NCI-H146 (cell line): ENCODE measurements around the gene APOD.

Source experiments
- DNase-seq: peaks from one replicate; lab custom pipeline; 2025; lab: John Stamatoyannopoulos, UW

The APOD gene

DNA sequence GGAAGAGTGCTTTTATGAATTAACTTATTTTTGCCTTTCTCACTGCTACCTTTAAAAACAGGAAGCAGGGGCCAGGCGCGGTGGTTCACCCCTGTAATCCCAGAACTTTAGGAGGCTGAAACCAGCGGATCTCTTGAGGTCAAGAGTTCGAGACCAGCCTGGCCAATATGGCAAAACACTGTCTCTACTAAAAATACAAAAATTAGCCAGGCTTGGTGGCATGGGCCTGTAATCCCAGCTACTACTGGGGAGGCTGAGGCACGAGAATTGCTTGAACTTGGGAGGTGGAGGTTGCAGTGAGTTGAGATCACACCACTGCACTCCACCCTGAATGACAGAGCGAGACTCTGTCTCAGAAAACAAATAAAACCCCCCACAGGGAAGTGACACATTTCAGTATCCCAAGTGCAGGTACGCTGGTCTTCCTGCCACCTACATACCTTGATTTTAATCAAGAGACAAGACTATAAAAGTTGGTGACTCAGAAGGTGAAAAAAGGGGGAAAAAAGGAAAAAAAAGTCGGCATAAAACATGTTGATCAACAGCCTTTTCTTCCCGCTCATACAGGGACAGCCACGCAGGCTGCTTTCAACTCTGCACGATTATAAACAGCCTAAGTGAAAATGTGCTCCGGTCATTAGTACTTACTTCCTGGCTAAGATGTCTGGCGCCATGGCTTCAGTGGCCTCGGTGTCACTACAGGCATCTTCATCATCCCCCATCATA is 59.4 kb downstream of the APOD start:
- DNase-seq = no peak

DNA sequence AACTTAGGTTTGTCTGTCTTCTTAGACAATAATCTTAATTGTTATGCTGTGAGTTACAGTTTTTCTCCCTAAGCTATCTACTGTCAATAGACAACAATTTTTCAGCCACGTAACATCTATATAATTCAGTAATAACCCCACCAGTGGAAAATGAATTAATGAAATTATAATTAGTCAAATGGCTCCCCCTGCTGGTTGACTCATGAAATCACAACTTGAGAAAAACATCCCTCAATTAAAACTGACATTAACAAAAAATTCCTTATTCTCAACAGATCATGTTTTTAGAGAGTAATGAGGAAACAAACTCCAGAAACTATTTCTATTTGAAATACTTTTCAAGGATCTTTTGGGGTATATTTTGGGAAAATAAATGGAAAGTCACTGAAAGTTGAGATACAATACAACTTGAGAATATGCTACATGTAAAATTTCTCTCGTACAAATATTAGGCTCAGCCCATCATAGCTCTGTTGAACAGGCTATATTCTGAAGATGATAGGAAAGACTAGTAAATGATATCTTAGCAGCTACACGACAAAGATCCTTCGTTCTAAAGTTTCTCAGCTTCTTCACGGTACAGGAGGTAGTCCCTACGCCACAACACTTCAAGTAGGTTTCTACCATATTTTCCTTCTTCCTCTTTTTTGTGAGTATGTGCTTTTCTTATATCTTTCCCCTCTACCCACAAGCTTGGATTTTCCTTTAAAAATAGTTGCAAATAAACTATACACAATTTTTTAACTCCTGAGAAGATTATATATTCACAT is 61.3 kb downstream of the APOD start:
- DNase-seq = peak; percentile 38
